Psoas muscle (tissue), 8 donors: Measurements from ENCODE around the gene DPH1. TPM values are rescaled to one million over a fixed set of nuclear protein-coding genes. Genes with fewer than 3 reads are reported as not detected.

Source experiments
- ATAC-seq, 4 donors: fragments of 200-7000 bp; cut with Tn5 transposase; one replicate each; pipeline ENCODE4 v1.9.1; 2020; ENCODE audit warnings: moderate library complexity in 3 of 4, mild to moderate bottlenecking in 2 of 4
- DNase-seq, 2 donors: peaks; one replicate each; pipeline ENCODE4 v3.0.0-alpha.2; 2020
- H3K27ac ChIP-seq: fragments of 200-600 bp; one replicate; pipeline ENCODE4 v1.8.0; 2022
- H3K27me3 ChIP-seq, 3 donors: fragments of 200-600 bp in 1 of 3; one replicate each; pipeline versions ENCODE4 v1.6.1 to v1.8.0; 2013 to 2022; ENCODE audit warnings: low read length in 2 of 3, mild to moderate bottlenecking in 2 of 3, moderate library complexity in 1 of 3; ENCODE audit not compliant: insufficient read depth in 3 of 3
- H3K36me3 ChIP-seq, 2 donors: fragments of 200-600 bp in 1 of 2; one replicate each; pipeline versions ENCODE4 v1.6.1 to v1.8.0; 2013 to 2022; ENCODE audit warnings: low read depth in 1 of 2, mild to moderate bottlenecking in 1 of 2, moderate library complexity in 1 of 2; ENCODE audit not compliant: insufficient read depth in 1 of 2
- H3K4me1 ChIP-seq: fragments of 200-600 bp; one replicate; pipeline ENCODE4 v1.8.0; 2022
- H3K4me3 ChIP-seq: fragments of 200-600 bp; one replicate; pipeline ENCODE4 v1.8.0; 2022; ENCODE audit warnings: mild to moderate bottlenecking
- H3K9me3 ChIP-seq: fragments of 200-600 bp; one replicate; pipeline ENCODE4 v1.8.0; 2022
- WGBS, 3 donors: extraction: QIAGEN DNeasy Blood & Tissue Kit; methylation state at CpG; one replicate each; pipeline versions ENCODE4 v1.1.6 to v1.1.7; 2013; 5-methylcytosine and 5-hydroxymethylcytosine counted together
- intact Hi-C, 2 donors: fragments of 100-400 bp; cut with DNase I; formaldehyde crosslinking; loops; one replicate each; pipeline versions ENCODE4 v1.11.0 to v1.14.2; 2022
- polyA plus RNA-seq, 3 donors: library from polyadenylated mRNA; stranded (reverse); fragments of 200-250 nt; gene quantifications; one replicate each; pipeline ENCODE4 v1.2.3, GENCODE V29; 2013
- total RNA-seq, 4 donors: library from RNA; stranded (reverse); fragmentation: NEBNext Ultra II Directional in 2 of 4; extraction: Animal tissue kit (Norgen Biotek cat#: 25700) in 2 of 4; gene quantifications; one replicate each; pipeline versions ENCODE4 v1.2.1 to v1.2.4, GENCODE V29; 2021 to 2023
- TF ChIP-seq, protein P1 (sequence below): fragments of 200-600 bp; IDR thresholded peaks from one replicate; pipeline ENCODE4 v1.8.0; 2022; ENCODE audit warnings: antibody characterized with exemption
- donor health status: healthy with polysubstance abuse.
- donor health status: DM: no; HTN: no; CAD: no; lungs with moderate emphysema.
- donor health status: Bipolar disorder and iron deficiency.
- donor health status: healthy.
- donor health status: DM: yes; HTN: yes; CAD: no.
- donor health status: DM: no; HTN: no; CAD: no.
- donor health status: DM: no; HTN: no; CAD: no.
- donor health status: DM: yes; HTN: yes; CAD: no.

DPH1 gene
- total and polyA plus RNA-seq, 7 donors, result 13.5 to 73.4 (median 40.6) TPM

GRCh38 chr17:1985686-1986085 lies 44.3 kb upstream of the DPH1 start:
- 73 to 83% (median 80%) methylated on average over 4 of the region's 4 CpGs for WGBS, 3 donors
- TF ChIP-seq, protein P1, sequence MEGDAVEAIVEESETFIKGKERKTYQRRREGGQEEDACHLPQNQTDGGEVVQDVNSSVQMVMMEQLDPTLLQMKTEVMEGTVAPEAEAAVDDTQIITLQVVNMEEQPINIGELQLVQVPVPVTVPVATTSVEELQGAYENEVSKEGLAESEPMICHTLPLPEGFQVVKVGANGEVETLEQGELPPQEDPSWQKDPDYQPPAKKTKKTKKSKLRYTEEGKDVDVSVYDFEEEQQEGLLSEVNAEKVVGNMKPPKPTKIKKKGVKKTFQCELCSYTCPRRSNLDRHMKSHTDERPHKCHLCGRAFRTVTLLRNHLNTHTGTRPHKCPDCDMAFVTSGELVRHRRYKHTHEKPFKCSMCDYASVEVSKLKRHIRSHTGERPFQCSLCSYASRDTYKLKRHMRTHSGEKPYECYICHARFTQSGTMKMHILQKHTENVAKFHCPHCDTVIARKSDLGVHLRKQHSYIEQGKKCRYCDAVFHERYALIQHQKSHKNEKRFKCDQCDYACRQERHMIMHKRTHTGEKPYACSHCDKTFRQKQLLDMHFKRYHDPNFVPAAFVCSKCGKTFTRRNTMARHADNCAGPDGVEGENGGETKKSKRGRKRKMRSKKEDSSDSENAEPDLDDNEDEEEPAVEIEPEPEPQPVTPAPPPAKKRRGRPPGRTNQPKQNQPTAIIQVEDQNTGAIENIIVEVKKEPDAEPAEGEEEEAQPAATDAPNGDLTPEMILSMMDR, result no peak
- intact Hi-C loops, result no loop called here
- ATAC-seq, result no peak
- Histone ChIP-seq H3K27ac (no peak overlapping the region), H3K27me3 (no peaks in the 10 kb centered on the region), H3K4me1 (no peaks in the 10 kb centered on the region), H3K36me3 (no peaks in the 10 kb centered on the region), H3K9me3 (no peaks in the 10 kb centered on the region), H3K4me3 (no peak overlapping the region)
- DNase-seq, result no peak

DNA sequence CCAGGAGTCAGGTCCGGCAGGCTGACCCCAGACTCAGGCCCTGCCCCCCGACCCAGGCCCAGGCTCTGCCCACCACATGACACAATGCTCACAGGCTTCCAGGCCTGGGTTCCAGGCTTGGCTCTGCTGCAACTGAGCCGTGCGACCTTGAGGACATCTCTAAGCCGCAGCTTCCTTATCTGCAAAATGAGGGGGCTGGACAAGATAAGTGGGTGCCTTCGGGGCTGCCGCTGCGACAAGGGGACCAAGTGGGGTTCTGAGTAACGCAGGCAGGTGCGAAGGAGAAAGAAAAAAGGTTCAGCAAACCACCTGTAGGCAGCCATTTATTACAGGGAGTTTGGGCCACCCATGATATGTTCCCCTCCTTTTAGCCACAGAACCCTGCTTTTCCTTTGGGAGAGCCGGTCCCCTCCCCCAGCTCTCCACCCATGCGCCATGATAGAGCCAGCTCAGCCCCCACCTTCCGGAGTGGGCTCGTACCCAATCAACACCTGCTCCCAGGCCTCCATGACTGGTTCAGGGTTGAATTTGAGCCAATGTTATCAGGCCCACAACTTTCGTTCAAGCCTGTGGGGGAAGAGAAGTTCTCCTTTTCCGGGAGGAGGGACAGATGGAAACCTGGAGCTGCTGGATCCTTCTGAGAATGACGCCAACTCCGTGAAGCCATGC lies 43.0 kb upstream of the DPH1 start:
- Histone ChIP-seq H3K9me3 (no peaks in the 10 kb centered on the region), H3K36me3 (no peaks in the 10 kb centered on the region), H3K27ac (no peak overlapping the region), H3K4me3 (no peak overlapping the region), H3K4me1 (no peaks in the 10 kb centered on the region), H3K27me3 (no peaks in the 10 kb centered on the region)
- intact Hi-C loops, result no loop called here
- ATAC-seq (peak in 3 of 4 donors; percentile 62 to 73 (median 63)), DNase-seq (no peak)
- TF ChIP-seq, protein P1, result no peak
- 66 to 74% (median 66%) methylated on average over 17 to 18 of the region's 18 CpGs for WGBS, 3 donors

DNA sequence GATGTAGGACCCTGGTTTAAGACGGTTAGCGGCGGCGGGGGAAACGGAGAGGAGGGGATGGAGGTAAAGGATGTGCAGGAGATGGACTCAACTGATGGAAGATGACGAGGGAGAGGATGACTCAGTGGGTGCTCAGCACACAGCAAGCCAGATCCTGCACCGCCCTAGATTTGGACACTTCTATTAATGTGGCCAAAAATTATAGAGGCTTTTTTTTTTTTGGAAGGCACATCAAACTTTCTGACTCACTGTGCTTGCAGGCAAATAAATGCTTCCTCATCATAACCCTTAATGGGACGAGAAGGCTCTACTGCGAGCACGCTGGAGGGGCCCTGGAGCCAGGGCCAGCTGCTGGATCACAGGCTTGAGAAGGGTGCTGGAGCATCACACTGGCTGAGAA lies 40.8 kb upstream of the DPH1 start:
- DNase-seq (peak in 1 of 2 donors; percentile 40), ATAC-seq (peak; percentile 14 to 29 (median 18))
- no peaks in the 10 kb centered on the region for H3K27me3 ChIP-seq
- no peaks in the 10 kb centered on the region for H3K9me3 ChIP-seq
- no peak overlapping the region for H3K4me3 ChIP-seq
- no peaks in the 10 kb centered on the region for H3K4me1 ChIP-seq
- TF ChIP-seq, protein P1, result no peak
- H3K27ac ChIP-seq, result no peak overlapping the region
- 73 to 79% (median 77%) methylated on average over 10 of the region's 10 CpGs for WGBS, 3 donors
- H3K36me3 ChIP-seq, result no peaks in the 10 kb centered on the region
- intact Hi-C loops, result no loop called here

GRCh38 chr17:1992541-1992940 lies 37.4 kb upstream of the DPH1 start:
- Histone ChIP-seq H3K4me3 (peak overlapping the region; percentile 24), H3K36me3 (no peaks in the 10 kb centered on the region), H3K9me3 (no peaks in the 10 kb centered on the region), H3K4me1 (peaks cover 8% of the 10 kb centered on the region), H3K27ac (peak overlapping the region; percentile 78), H3K27me3 (peaks cover 0 to 3% (median 0%) of the 10 kb centered on the region in 3 donors)
- DNase-seq (peak in 1 of 2 donors; percentile 89), ATAC-seq (peak; percentile 83 to 96 (median 90))
- WGBS, 3 donors, result 29 to 42% (median 39%) methylated on average over 10 of the region's 10 CpGs
- intact Hi-C loops, result no loop called here
- TF ChIP-seq, protein P1, result no peak

DNA sequence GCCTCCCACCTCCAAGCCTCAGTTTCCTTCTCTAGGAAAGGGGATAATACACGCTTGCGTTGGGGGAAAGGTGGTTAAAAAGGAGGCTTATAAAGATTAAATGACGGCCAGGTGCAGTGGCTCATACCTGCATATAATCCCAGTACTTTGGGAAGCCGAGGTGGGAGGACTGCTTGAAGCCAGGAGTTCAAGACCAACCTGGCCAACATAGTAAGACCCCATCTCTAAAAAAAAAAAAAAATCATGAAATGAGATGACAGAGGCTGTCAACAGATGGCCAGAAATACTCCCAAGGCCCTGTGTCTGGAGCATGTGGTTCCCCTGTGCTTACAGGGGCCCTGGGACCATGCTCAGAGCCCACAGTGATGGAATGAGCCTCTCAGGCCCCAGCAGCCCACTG lies 35.2 kb upstream of the DPH1 start:
- Histone ChIP-seq H3K36me3 (no peaks in the 10 kb centered on the region), H3K9me3 (no peaks in the 10 kb centered on the region), H3K4me3 (no peak overlapping the region), H3K27ac (peak overlapping the region; percentile 36), H3K4me1 (peaks cover 24% of the 10 kb centered on the region), H3K27me3 (peaks cover 0 to 6% (median 0%) of the 10 kb centered on the region in 3 donors)
- DNase-seq, result no peak
- intact Hi-C loops, result loop anchor here in 1 of 2 donors (5.0 kb wide), 1 partner anchor 52 kb away; no protein-coding TSS in a partner anchor
- TF ChIP-seq, protein P1, result no peak
- ATAC-seq, result no peak
- WGBS, 3 donors, result 93 to 98% (median 97%) methylated on average over 4 of the region's 4 CpGs
